ENCODE measurements around the gene LEFTY1. TPM values are rescaled to one million over a fixed set of nuclear protein-coding genes. Genes with fewer than 3 reads are reported as not detected.

Gene LEFTY1
- total and polyA plus RNA-seq, 9 donors = 0.43 to 5.1 (median 2.0) TPM

- Histone ChIP-seq H3K27ac (no peak overlapping the region), H3K36me3 (no peaks in the 10 kb centered on the region), H3K9me3 (no peaks in the 10 kb centered on the region), H3K4me3 (no peak overlapping the region), H3K27me3 (no peaks in the 10 kb centered on the region), H3K4me1 (ENCODE audit: insufficient read depth) (peaks cover 8% of the 10 kb centered on the region)
- 90 to 91% (median 90%) methylated on average over 23 of the region's 23 CpGs for WGBS, 3 donors
- intact Hi-C loops (cut with DNase I) = no loop called here
- TF ChIP-seq EP300 (IDR thresholded peaks at IDR 0.05) = no peak
- TF ChIP-seq, protein P1, sequence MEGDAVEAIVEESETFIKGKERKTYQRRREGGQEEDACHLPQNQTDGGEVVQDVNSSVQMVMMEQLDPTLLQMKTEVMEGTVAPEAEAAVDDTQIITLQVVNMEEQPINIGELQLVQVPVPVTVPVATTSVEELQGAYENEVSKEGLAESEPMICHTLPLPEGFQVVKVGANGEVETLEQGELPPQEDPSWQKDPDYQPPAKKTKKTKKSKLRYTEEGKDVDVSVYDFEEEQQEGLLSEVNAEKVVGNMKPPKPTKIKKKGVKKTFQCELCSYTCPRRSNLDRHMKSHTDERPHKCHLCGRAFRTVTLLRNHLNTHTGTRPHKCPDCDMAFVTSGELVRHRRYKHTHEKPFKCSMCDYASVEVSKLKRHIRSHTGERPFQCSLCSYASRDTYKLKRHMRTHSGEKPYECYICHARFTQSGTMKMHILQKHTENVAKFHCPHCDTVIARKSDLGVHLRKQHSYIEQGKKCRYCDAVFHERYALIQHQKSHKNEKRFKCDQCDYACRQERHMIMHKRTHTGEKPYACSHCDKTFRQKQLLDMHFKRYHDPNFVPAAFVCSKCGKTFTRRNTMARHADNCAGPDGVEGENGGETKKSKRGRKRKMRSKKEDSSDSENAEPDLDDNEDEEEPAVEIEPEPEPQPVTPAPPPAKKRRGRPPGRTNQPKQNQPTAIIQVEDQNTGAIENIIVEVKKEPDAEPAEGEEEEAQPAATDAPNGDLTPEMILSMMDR (IDR thresholded peaks at IDR 0.05) = no peak
- no peak for TF ChIP-seq POLR2A (IDR thresholded peaks at IDR 0.05)
- DNase-seq = no peak
These were observed 33.1 kb upstream of the LEFTY1 start for GRCh38 chr1:225921734-225922709.

- Histone ChIP-seq H3K4me3 (no peak overlapping the region), H3K9me3 (no peaks in the 10 kb centered on the region), H3K27ac (no peak overlapping the region), H3K27me3 (no peaks in the 10 kb centered on the region), H3K36me3 (no peaks in the 10 kb centered on the region), H3K4me1 (ENCODE audit: insufficient read depth) (peaks cover 8% of the 10 kb centered on the region)
- peak; percentile 53 to 77 (median 72) for DNase-seq
- TF ChIP-seq POLR2A (IDR thresholded peaks at IDR 0.05) (no peak), EP300 (IDR thresholded peaks at IDR 0.05) (no peak)
- TF ChIP-seq, protein P1 (IDR thresholded peaks at IDR 0.05) = no peak
- WGBS, 3 donors = 15 to 21% (median 16%) methylated on average over 5 of the region's 5 CpGs
- intact Hi-C loops (cut with DNase I) = loop anchor here in 2 of 4 donors (10.0 kb wide), 2 partner anchors 145 to 365 kb away; partner anchors contain the start of gene SRP9 (in 2 of the 2)
These were observed 31.0 kb upstream of the LEFTY1 start for GRCh38 chr1:225919906-225920305.

GRCh38 chr1:225918280-225918679 lies 29.3 kb upstream of the LEFTY1 start:
- no peaks in the 10 kb centered on the region for H3K36me3 ChIP-seq
- WGBS, 3 donors = 81 to 85% (median 83%) methylated on average over 4 of the region's 4 CpGs
- DNase-seq = no peak

DNA sequence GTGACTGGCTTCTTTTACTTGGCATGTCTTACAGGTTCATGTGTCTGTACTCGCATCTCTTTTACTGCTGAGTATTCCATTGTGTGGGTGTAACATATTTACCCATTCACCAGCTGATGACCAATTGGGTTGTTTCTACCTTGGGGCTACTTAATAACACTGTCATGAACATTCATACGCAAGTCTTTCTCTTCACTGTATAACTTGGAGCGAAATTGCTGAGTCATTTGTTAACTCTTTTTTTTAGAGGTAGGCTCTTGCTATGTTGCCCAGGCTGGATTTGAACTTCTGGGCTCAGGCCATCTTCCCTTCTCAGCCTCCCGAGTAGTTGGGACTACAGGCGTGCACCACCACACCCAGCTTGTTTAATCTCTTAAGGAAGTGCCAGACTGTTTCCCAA lies 28.6 kb upstream of the LEFTY1 start:
- Histone ChIP-seq H3K27ac (no peak overlapping the region), H3K4me3 (no peak overlapping the region), H3K4me1 (ENCODE audit: insufficient read depth) (peaks cover 6% of the 10 kb centered on the region), H3K27me3 (no peaks in the 10 kb centered on the region), H3K9me3 (no peaks in the 10 kb centered on the region), H3K36me3 (no peaks in the 10 kb centered on the region)
- DNase-seq = no peak
- TF ChIP-seq, protein P1 (IDR thresholded peaks at IDR 0.05) = no peak
- no peak for TF ChIP-seq EP300 (IDR thresholded peaks at IDR 0.05)
- no peak for TF ChIP-seq POLR2A (IDR thresholded peaks at IDR 0.05)
- intact Hi-C loops (cut with DNase I) = loop anchor here in 2 of 4 donors (10.0 kb wide), 2 partner anchors 143 to 363 kb away; partner anchors contain the start of gene SRP9 (in 2 of the 2)
- WGBS, 3 donors = 85 to 92% (median 91%) methylated on average over 5 of the region's 5 CpGs

More at GRCh38 chr1:225918280-225918679, 29.3 kb upstream of the LEFTY1 start:
- H3K27me3 ChIP-seq = no peaks in the 10 kb centered on the region
- no peak for TF ChIP-seq EP300 (IDR thresholded peaks at IDR 0.05)
- TF ChIP-seq POLR2A (IDR thresholded peaks at IDR 0.05) = no peak
- TF ChIP-seq, protein P1 (IDR thresholded peaks at IDR 0.05) = no peak
- intact Hi-C loops (cut with DNase I) = loop anchor here in 2 of 4 donors (10.0 kb wide), 2 partner anchors 143 to 363 kb away; partner anchors contain the start of gene SRP9 (in 2 of the 2)
- no peak overlapping the region for H3K4me3 ChIP-seq
- peaks cover 6% of the 10 kb centered on the region for H3K4me1 ChIP-seq (ENCODE audit: insufficient read depth)
- no peaks in the 10 kb centered on the region for H3K9me3 ChIP-seq
- no peak overlapping the region for H3K27ac ChIP-seq
